Hepatocyte (in vitro differentiated cells): ENCODE results near the gene ZNF594.

Experiments
- EZH2 ChIP-seq: fragments of 200-600 bp; sonication (generic); IDR thresholded peaks from 2 replicates; pipeline ENCODE4 v1.6.1; 2016; ENCODE audit warnings: antibody characterized with exemption, mild to moderate bottlenecking, borderline replicate concordance
- EZH2phosphoT487 ChIP-seq: fragments of 200-600 bp; sonication (generic); IDR thresholded peaks from one replicate; pipeline ENCODE4 v1.6.1; 2018; ENCODE audit warnings: antibody characterized with exemption, mild to moderate bottlenecking, low read depth, moderate library complexity; ENCODE audit not compliant: unreplicated experiment, severe bottlenecking
- TF ChIP-seq, protein P1 (sequence below): fragments of 200-600 bp; sonication (generic); IDR thresholded peaks from 2 replicates; pipeline ENCODE4 v1.5.1; 2016; ENCODE audit warnings: antibody characterized with exemption, mild to moderate bottlenecking; ENCODE audit not compliant: poor library complexity

DNA sequence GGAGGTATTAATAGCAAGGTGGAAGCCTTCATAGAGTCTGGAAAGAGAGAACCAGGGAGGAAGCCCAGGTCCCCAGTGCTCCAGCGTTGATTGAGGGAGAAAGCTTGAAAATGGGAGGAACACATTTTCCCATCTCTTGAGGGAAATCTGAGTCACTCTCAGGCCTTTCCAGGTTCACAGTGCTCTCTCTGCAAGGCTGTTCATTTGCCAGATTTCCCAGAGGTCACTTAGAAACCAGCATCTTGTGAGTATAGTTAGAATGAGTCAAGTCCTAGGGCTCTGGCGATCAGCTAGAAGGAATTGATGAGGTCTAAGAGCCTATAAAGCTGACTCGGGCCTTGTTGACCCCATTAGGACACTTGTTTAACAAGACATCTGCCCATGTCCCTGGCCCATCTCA is 17.7 kb upstream of the ZNF594 start:
- TF ChIP-seq EZH2phosphoT487: no peak
- TF ChIP-seq, protein P1, sequence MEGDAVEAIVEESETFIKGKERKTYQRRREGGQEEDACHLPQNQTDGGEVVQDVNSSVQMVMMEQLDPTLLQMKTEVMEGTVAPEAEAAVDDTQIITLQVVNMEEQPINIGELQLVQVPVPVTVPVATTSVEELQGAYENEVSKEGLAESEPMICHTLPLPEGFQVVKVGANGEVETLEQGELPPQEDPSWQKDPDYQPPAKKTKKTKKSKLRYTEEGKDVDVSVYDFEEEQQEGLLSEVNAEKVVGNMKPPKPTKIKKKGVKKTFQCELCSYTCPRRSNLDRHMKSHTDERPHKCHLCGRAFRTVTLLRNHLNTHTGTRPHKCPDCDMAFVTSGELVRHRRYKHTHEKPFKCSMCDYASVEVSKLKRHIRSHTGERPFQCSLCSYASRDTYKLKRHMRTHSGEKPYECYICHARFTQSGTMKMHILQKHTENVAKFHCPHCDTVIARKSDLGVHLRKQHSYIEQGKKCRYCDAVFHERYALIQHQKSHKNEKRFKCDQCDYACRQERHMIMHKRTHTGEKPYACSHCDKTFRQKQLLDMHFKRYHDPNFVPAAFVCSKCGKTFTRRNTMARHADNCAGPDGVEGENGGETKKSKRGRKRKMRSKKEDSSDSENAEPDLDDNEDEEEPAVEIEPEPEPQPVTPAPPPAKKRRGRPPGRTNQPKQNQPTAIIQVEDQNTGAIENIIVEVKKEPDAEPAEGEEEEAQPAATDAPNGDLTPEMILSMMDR: no peak
- TF ChIP-seq EZH2: no peak
